SU-DHL-6 (cell line): Measurements from ENCODE around the gene CD207.

ENCODE experiments used
- H2AFZ ChIP-seq: fragments of 200-600 bp; sonication (generic); 2 replicates; pipeline ENCODE4 v1.6.1; 2014; ENCODE audit warnings: low read depth, mild to moderate bottlenecking, moderate library complexity, mixed read lengths, antibody characterized with exemption, low read length; ENCODE audit not compliant: severe bottlenecking
- H3F3A ChIP-seq: fragments of 200-600 bp; shearing (Covaris generic); 2 replicates; pipeline ENCODE4 v1.6.0; 2016; ENCODE audit warnings: antibody characterized with exemption, mild to moderate bottlenecking; ENCODE audit not compliant: insufficient read depth
- H3K27ac ChIP-seq: fragments of 200-600 bp; sonication (generic); 2 replicates; pipeline ENCODE4 v1.5.1; 2016; ENCODE audit warnings: low read depth, mild to moderate bottlenecking, low read length, moderate library complexity, mixed read lengths
- H3K27me3 ChIP-seq: fragments of 200-600 bp; sonication (generic), shearing (Covaris generic); 2 replicates; pipeline ENCODE4 v1.6.0; 2014; ENCODE audit warnings: mild to moderate bottlenecking, low read length
- H3K36me3 ChIP-seq: fragments of 200-600 bp; sonication (generic); 2 replicates; pipeline ENCODE4 v1.6.1; 2014; ENCODE audit warnings: mild to moderate bottlenecking, low read length, mixed read lengths
- H3K4me2 ChIP-seq: fragments of 300-600, 200-600 bp; shearing (Covaris generic), sonication (generic); 2 replicates; pipeline ENCODE4 v1.6.0; 2014; ENCODE audit warnings: low read length, low read depth, mild to moderate bottlenecking; ENCODE audit not compliant: poor library complexity, severe bottlenecking
- H3K4me3 ChIP-seq: fragments of 200-600 bp; sonication (generic); 2 replicates; pipeline ENCODE4 v1.5.1; 2014; ENCODE audit warnings: antibody characterized with exemption, low read length, mild to moderate bottlenecking, mixed read lengths; ENCODE audit not compliant: insufficient read depth, poor library complexity, severe bottlenecking
- H3K79me2 ChIP-seq: fragments of 200-600 bp; sonication (generic); 2 replicates; pipeline ENCODE4 v1.6.1; 2014; ENCODE audit warnings: mild to moderate bottlenecking, low read length, moderate library complexity; ENCODE audit not compliant: insufficient read depth
- H3K9ac ChIP-seq: fragments of 200-600 bp; sonication (generic); 2 replicates; pipeline ENCODE4 v1.7.0; 2014; ENCODE audit warnings: mild to moderate bottlenecking, low read length
- H3K9me2 ChIP-seq: fragments of 200-600 bp; sonication (generic); replicated peaks from 2 replicates; pipeline ENCODE4 v1.6.1; 2014; ENCODE audit warnings: low read length; ENCODE audit not compliant: insufficient read depth
- H3K9me3 ChIP-seq: fragments of 200-600 bp; sonication (generic); 2 replicates; pipeline ENCODE4 v1.6.1; 2014; ENCODE audit warnings: low read length, mixed read lengths; ENCODE audit not compliant: insufficient read depth
- H4K20me1 ChIP-seq: fragments of 200-600 bp; sonication (generic); 2 replicates; pipeline ENCODE4 v1.6.1; 2014; ENCODE audit warnings: low read depth, mild to moderate bottlenecking, antibody characterized with exemption, low read length, moderate library complexity, mixed read lengths
- EZH2phosphoT487 ChIP-seq: fragments of 200-600 bp; sonication (generic), shearing (Covaris generic); conservative IDR thresholded peaks from 2 replicates; pipeline ENCODE4 v1.6.1; 2018; ENCODE audit warnings: mild to moderate bottlenecking, antibody characterized with exemption, low read length, moderate library complexity, mixed read lengths
- TF ChIP-seq, protein P1 (sequence below): fragments of 200-600 bp; sonication (generic); IDR thresholded peaks from one replicate; pipeline ENCODE4 v1.5.1; 2017; ENCODE audit warnings: antibody characterized with exemption, mild to moderate bottlenecking, low read length, moderate library complexity; ENCODE audit not compliant: insufficient read depth, poor library complexity, severe bottlenecking

Gene CD207

DNA sequence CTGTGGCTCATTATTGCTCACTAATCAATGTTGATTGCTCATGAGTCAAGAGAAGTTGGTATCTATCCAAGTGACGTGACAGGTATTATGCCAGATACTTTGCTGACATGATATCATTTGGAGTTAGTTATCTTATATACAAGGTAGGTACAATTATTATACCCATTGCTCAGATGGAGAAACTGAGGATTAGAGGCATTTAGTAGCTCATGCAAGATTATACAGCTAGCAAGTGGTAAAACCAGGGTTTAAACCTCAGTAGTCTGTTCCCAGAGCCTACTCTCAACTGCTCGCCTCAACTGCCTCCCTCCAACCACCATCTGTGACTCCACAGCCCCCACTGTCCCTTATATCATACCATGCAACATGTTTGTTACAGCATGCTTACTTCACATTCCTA, 51.3 kb downstream of the CD207 start:
- H3F3A ChIP-seq: no peaks in the 10 kb centered on the region
- no peaks in the 10 kb centered on the region for H3K9me3 ChIP-seq
- H3K9ac ChIP-seq: no peak overlapping the region
- H3K36me3 ChIP-seq: no peaks in the 10 kb centered on the region
- H3K79me2 ChIP-seq: no peaks in the 10 kb centered on the region
- no peaks in the 10 kb centered on the region for H3K27me3 ChIP-seq
- H2AFZ ChIP-seq: no peak overlapping the region
- no peak overlapping the region for H3K27ac ChIP-seq
- TF ChIP-seq, protein P1, sequence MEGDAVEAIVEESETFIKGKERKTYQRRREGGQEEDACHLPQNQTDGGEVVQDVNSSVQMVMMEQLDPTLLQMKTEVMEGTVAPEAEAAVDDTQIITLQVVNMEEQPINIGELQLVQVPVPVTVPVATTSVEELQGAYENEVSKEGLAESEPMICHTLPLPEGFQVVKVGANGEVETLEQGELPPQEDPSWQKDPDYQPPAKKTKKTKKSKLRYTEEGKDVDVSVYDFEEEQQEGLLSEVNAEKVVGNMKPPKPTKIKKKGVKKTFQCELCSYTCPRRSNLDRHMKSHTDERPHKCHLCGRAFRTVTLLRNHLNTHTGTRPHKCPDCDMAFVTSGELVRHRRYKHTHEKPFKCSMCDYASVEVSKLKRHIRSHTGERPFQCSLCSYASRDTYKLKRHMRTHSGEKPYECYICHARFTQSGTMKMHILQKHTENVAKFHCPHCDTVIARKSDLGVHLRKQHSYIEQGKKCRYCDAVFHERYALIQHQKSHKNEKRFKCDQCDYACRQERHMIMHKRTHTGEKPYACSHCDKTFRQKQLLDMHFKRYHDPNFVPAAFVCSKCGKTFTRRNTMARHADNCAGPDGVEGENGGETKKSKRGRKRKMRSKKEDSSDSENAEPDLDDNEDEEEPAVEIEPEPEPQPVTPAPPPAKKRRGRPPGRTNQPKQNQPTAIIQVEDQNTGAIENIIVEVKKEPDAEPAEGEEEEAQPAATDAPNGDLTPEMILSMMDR: no peak
- no peak for TF ChIP-seq EZH2phosphoT487
- H3K4me2 ChIP-seq: no peak overlapping the region
- H3K4me3 ChIP-seq: no peak overlapping the region
- H4K20me1 ChIP-seq: no peaks in the 10 kb centered on the region
- no peaks in the 10 kb centered on the region for H3K9me2 ChIP-seq
